NCI-H2081 treated with DMSO at 0.1 percent for 48 hours (cell line): ENCODE data around the gene PTPRR.

Source experiments
- DNase-seq: peaks from one replicate; lab custom pipeline; 2025; lab: John Stamatoyannopoulos, UW

Gene PTPRR

GRCh38 chr12:70645494-70646317 lies 274.8 kb downstream of the PTPRR start:
- no peak for DNase-seq

GRCh38 chr12:70644861-70645260 lies 275.7 kb downstream of the PTPRR start:
- no peak for DNase-seq

DNA sequence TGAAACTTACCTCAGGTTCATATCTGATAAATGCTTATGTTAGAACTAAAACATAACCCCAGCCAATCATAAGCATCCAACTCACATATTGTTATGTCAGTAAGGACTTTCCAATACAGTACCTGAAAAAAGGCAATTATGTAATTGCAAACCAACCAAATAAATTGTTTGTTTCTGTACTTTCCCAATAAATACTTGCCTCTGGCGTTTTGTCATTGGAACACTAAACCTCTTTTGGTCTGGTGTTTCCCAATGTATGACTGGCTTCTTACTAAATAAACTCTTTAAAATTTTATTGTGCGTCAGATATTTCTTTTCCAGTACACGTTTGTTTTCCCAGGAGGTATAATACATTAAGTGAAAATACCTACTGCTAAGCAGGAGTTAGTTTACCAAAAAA lies 276.6 kb downstream of the PTPRR start:
- DNase-seq, result no peak

DNA sequence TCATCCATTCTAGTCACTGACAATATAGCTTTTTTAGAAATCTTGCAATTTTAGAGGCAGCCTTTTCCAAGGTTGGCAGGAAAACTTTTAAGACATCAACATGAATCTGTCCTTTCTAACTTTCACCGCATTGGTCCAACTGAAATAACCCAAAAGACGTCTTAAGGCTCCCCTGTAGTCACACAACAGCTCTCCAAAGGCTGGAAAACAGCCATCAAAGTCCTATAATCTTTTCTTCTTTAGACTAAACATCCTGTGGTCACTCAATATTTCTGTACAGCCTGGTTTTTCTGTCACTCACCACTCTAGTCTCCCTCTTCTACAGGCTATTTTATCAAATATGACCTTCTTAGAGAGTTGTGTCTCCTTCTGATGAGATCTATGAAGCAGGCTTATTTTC lies 278.8 kb downstream of the PTPRR start:
- no peak for DNase-seq

GRCh38 chr12:70640901-70641300 lies 279.6 kb downstream of the PTPRR start:
- DNase-seq, result no peak

DNA sequence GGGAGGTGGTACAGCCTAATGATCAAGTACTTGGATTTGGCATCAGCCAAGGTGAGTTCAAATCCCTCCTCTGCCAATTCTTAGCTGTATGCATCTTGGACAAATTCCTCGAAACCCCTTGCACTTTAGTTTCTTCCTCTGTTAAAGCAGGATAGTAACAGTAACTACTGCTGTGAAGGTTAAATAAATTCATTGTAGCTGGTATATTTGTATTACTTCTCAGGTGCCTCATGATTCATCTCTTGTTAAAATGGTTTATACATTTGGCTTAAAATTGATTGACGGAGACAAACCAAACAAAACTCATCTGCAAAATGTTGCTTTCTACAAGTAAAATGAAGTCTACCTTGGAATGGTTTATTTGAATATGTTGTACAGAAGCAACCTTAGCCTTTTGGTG lies 281.0 kb downstream of the PTPRR start:
- no peak for DNase-seq

DNA sequence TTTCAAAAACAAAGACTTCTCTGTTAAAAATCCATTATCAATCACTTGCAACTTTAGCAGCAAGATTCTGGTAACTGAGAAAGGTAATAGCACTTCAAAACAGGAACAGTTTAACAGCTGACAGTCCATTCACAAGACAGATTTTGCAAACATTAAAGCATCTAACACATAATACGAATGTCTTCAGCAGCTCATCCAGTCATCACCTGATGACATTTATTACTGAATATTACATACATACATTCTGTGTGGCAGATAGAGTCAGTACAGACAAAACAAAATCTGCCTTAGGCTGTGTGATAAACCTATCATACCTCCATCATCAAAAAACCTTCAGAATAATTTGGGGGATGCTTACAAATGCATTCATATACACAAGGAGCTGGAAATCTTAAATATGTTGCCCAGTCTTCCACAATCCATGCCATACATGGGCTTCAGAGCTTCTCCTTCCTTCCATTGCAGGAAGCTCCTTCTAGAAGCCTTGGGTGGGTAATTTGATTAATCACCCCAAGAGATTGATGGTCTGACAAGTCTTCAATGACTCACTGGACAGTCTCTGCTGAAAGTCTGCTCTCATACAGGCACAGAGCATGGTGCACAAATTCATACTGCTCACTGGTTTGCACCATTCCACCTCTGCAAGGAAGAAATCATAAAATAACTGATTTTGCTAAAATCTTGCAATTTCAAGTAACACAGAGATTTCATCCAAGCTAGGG lies 281.7 kb downstream of the PTPRR start:
- DNase-seq, result no peak

DNA sequence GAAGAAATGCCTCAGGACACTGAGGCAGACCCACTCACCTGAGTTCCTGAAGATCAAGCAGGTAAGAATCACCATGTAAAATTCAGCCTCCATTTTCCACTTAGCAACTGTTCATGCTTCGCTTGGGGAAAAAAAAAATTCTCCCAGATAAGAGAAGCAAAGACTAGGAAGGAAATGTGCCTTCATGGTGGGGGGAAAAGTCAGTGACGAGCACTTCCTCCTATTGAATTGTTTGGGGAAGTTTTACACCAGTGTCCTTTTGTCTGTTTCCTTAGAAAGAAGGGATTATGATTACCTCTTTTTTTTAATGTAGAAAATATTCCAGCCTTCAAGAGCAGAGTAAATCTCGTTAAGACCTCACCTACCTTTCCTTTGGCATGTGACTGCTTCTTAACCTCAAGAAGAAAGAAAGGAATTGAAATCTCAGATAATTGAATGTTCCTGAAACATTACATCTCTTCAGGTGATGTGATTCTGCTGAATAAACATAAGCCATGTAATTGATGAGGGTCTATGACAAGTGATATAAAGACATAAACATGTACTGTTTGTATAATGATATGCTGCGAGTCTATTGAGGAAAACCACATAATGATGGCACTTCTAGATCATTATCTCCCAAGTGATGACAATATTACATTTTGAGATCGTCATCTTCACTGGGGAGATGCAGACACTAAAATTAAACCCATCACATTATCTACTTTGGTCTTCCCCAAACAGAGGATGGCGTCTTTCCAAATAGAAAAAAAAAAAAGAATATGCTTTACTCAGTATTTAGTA lies 283.0 kb downstream of the PTPRR start, which contains the start of gene PTPRB:
PTPRB (minus strand) TSS at position 127 of the 783 bp plus-strand sequence; CDS start at position 93, 34 bp downstream.
- no peak for DNase-seq

- no peak for DNase-seq
Measured at GRCh38 chr12:70635755-70636154, 284.8 kb downstream of the PTPRR start.

DNA sequence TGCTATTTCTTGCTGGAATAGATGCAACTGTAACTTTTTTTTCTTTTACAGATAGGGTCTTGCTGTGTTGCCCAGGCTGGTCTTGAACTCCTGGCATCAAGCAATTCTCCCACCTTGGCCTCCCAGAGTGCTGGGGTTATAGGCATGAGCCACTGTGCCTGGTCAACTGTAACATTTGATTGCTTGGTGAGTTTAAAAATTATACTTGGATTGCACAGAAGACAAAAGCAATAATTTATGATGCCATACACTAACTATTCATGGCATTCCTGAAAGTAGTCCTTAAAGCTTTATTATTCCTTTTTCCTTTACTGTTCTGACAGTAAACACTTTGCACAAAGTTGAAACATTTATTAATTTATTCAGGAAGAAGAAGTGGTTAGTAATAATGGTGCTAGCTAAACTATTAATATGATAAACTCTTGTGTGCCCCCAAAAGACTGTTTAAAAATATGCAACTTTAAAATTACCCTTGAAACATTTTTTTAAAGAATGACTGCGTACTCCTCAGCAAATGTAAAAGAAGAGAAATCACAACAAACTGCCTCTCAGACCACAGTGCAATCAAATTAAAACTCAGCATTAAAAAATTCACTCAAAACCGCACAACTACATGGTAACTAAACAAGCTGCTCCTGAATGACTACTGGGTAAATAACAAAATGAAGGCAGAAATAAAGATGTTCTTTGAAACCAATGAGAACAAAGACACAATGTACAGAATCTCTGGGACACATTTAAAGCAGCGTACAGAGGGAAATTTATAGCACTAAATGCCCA lies 291.6 kb downstream of the PTPRR start:
- DNase-seq, result no peak

GRCh38 chr12:70627677-70628076 lies 292.9 kb downstream of the PTPRR start:
- no peak for DNase-seq

- DNase-seq, result no peak
Measured at GRCh38 chr12:70626180-70626579, 294.4 kb downstream of the PTPRR start.

DNA sequence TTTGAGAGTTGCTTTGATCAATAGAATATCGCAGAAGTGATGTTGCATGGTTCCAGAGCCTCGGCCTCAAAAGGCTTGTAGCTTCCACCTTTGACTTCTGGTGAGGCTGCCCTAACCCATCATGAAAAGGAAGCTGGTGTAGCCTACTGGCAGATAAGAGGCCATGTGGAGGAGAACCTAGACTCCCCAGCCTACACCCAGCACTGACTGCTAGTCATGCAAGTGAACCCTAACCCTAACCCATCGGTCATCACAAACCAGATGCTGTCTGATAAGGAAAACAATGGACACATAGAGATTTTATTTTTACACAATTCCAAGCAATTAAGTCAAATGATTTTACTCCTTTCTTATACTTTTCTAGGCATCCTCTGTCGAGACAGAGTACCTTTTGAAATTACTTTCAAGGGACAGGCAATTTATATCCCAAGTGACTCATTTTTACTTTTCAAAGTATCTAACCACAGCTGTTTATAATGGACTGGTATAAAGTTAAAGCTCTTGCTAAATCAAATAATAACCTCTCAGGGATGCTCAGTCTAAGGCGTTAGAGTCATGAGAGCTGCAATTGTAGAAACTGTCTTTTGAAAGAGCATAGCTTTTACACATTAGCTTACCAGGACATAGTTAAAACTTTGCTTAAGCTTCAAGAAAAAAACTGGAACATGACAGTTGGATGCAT lies 300.9 kb downstream of the PTPRR start:
- DNase-seq, result no peak

- DNase-seq, result no peak
Measured at GRCh38 chr12:70618371-70618770, 302.2 kb downstream of the PTPRR start.

GRCh38 chr12:70617450-70617849 lies 303.1 kb downstream of the PTPRR start:
- DNase-seq, result no peak

DNA sequence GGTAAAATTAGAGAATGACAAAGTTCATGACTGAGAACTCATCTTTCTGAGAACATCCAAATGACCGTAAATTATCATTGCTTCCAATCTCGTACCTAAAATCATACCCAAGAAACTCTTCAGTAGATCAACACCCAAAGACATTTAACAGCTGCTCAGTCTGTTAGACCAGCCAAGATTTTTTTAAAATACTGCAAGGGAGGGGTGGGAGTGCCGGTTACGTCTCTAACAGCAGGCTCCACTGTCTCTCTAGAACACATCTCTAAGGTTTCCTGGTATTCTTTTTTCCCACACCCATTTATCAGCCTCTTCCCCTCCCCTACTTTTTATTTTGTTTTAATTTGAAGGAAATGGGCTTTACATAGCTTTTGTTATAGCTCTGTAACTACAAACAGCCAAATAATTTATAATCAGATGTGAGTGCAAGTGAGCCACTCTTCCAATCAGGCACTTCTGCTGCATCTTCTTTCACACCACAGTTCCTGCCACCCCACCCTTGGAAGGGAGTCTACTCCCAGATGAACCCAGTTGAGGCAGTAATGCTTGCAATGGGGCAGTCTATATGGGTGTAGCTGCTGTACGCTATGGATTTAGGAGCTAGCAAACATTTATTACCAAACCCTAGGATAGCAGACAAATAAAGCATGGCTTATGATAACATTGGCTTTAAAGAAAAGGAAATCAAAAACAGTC lies 305.2 kb downstream of the PTPRR start:
- DNase-seq, result no peak

DNA sequence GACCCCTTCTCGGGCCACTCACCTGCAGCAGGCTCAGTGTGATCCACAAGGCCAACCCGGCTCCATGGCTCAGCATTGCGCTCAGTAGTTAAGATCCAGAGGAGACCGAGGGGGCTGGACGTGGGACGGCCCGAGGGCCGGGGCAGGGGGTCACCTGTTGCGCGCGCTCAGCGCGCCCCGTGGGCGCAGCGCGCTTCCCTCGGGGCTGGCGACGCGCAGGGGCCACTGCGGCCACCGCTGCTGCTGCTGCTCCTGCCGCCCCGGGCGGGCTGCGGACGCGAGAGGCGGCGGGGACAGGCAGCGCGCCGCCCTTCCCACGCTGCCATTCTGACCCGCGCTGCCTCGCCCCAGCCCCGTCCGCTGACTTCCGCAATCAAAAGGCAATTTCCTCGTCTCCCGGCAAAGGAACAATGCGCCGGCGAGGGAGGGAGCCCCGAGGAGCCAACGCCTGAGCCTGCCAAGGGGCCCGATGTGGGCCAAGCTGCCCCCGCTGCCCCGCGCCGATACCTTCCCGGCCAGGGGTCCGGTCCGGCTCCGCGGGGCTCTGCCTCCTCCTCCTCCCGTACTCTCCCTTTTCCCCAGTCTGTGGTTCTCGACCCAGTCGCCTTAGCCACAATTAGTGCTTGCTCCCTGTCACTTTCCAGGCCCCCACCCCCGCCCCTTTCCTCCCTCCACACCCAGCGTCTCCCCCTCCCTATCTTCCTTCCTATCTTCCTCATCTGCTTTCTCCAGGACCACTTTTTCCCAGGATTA lies 310.6 kb downstream of the PTPRR start:
- no peak for DNase-seq

- DNase-seq, result no peak
Measured at GRCh38 chr12:70609203-70609602, 311.3 kb downstream of the PTPRR start.

GRCh38 chr12:70608184-70608583 lies 312.4 kb downstream of the PTPRR start:
- DNase-seq, result no peak

DNA sequence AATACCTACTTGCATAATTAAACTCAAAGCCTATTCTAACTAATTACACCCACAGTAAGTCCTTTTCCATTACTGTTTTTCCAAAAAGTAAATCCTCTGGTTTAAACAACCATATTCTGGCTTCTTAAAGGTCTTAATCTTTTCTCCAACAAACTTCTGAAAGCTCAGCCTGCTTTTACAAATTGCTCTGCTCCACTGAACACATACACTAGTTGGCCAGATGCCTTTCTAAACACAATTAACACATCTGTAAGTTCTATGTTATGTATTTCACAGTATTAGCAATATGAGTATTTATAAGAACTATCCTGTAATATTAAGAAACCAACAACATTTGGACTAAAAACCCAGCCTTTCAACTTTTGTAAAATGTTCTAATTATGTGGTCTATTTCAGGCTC lies 313.4 kb downstream of the PTPRR start:
- no peak for DNase-seq
